GM12892 (cell line): ENCODE data around the gene HAPLN3.

Experiments used
- POLR2A ChIP-seq: IDR thresholded peaks from 2 replicates; pipeline ENCODE4 v1.6.1; 2011; ENCODE audit warnings: low read depth, low read length, control low read depth
- POLR2AphosphoS5 ChIP-seq: IDR thresholded peaks from 2 replicates; pipeline ENCODE4 v1.6.1; 2011; ENCODE audit warnings: low read depth, low read length, control low read depth

- TF ChIP-seq POLR2A = no peak
- no peak for TF ChIP-seq POLR2AphosphoS5
Observed at GRCh38 chr15:88859550-88859949, 35.8 kb downstream of the HAPLN3 start.
